Left renal cortex interstitium (tissue), 4 donors: ENCODE results near the gene PACRGL. TPM values are rescaled to one million over a fixed set of nuclear protein-coding genes. Genes with fewer than 3 reads are reported as not detected.

Source experiments
- DNase-seq, 4 donors: peaks; one replicate each; pipeline ENCODE4 v3.0.0-alpha.2; 2013; ENCODE audit warnings: low read depth in 4 of 4, low spot score in 2 of 4, missing footprints in 1 of 4
- polyA plus RNA-seq, 4 donors: library from polyadenylated mRNA; unstranded; fragments of 120-200 nt; gene quantifications; one replicate each; pipeline ENCODE4 v1.2.1, GENCODE V29; 2013; ENCODE audit not compliant: insufficient read length in 4 of 4

PACRGL gene
- polyA plus RNA-seq: 10 to 100 TPM; 23.4 to 39.8 (median 29.6) TPM

GRCh38 chr4:20700007-20700761, at the start of gene PACRGL:
PACRGL (plus strand) TSS chr4:20700458; CDS start chr4:20704482, 4,024 bp downstream.
- peak; percentile 83 to 93 (median 88) for DNase-seq

GRCh38 chr4:20652226-20652885, 47.9 kb upstream of the PACRGL start:
- DNase-seq: no peak

- DNase-seq: no peak
Measured at GRCh38 chr4:20658456-20658855, 41.8 kb upstream of the PACRGL start.

- DNase-seq: no peak
Measured at GRCh38 chr4:20662851-20663250, 37.4 kb upstream of the PACRGL start.

GRCh38 chr4:20666012-20666860, 34.0 kb upstream of the PACRGL start:
- DNase-seq: no peak

- no peak for DNase-seq
Measured at GRCh38 chr4:20672262-20672661, 28.0 kb upstream of the PACRGL start.

- DNase-seq: no peak
Measured at GRCh38 chr4:20675786-20676185, 24.5 kb upstream of the PACRGL start.

GRCh38 chr4:20676501-20677197, 23.6 kb upstream of the PACRGL start:
- DNase-seq: no peak

- DNase-seq: no peak
Measured at GRCh38 chr4:20678400-20678799, 21.9 kb upstream of the PACRGL start.

- DNase-seq: no peak
Measured at GRCh38 chr4:20679951-20680350, 20.3 kb upstream of the PACRGL start.

GRCh38 chr4:20680736-20681135, 19.5 kb upstream of the PACRGL start:
- no peak for DNase-seq

GRCh38 chr4:20681271-20681670, 19.0 kb upstream of the PACRGL start:
- no peak for DNase-seq

- DNase-seq: no peak
Measured at GRCh38 chr4:20682853-20683252, 17.4 kb upstream of the PACRGL start.

- no peak for DNase-seq
Measured at GRCh38 chr4:20683766-20684165, 16.5 kb upstream of the PACRGL start.

GRCh38 chr4:20684852-20685763, 15.2 kb upstream of the PACRGL start:
- DNase-seq: no peak

GRCh38 chr4:20687864-20688263, 12.4 kb upstream of the PACRGL start:
- no peak for DNase-seq

GRCh38 chr4:20696815-20697214, 3.4 kb upstream of the PACRGL start:
- no peak for DNase-seq

- DNase-seq: no peak
Measured at GRCh38 chr4:20698382-20698781, 1.9 kb upstream of the PACRGL start.

GRCh38 chr4:20698820-20699219, 1.4 kb upstream of the PACRGL start:
- no peak for DNase-seq

GRCh38 chr4:20711335-20711734, 11.1 kb downstream of the PACRGL start:
- DNase-seq: no peak
